Colonic mucosa (tissue), 4 donors: ENCODE data around the gene APOL1. TPM values are rescaled to one million over a fixed set of nuclear protein-coding genes. Genes with fewer than 3 reads are reported as not detected.
A peak's percentile ranks its signal among the peaks of the same experiment; 100 is the strongest.

Source experiments
- DNase-seq: peaks from one replicate; pipeline ENCODE4 v3.0.0-alpha.2; 2020
- H3K27ac ChIP-seq: fragments of 200-600 bp; one replicate; pipeline ENCODE4 v1.8.0; 2021
- H3K27me3 ChIP-seq: fragments of 200-600 bp; one replicate; pipeline ENCODE4 v1.8.0; 2021
- H3K36me3 ChIP-seq: fragments of 200-600 bp; one replicate; pipeline ENCODE4 v1.8.0; 2021
- H3K4me1 ChIP-seq: fragments of 200-600 bp; one replicate; pipeline ENCODE4 v1.8.0; 2021; ENCODE audit warnings: mild to moderate bottlenecking
- H3K4me3 ChIP-seq: fragments of 200-600 bp; one replicate; pipeline ENCODE4 v1.8.0; 2021
- H3K9ac ChIP-seq, 2 donors: one replicate each; pipeline ENCODE4 v1.7.0; 2013; ENCODE audit warnings: control low read depth in 2 of 2, low read depth in 2 of 2, low read length in 2 of 2
- H3K9me3 ChIP-seq: fragments of 200-600 bp; one replicate; pipeline ENCODE4 v1.8.0; 2021
- intact Hi-C: fragments of 100-400 bp; cut with DNase I; formaldehyde crosslinking; loops from one replicate; pipeline ENCODE4 v1.14.1; 2022
- total RNA-seq, 2 donors: library from RNA; stranded (reverse); fragmentation: NEBNext Ultra II Directional in 1 of 2; extraction: Animal tissue kit (Norgen Biotek cat#: 25700) in 1 of 2; gene quantifications; one replicate each; pipeline ENCODE4 v1.2.1, GENCODE V29; 2021
- TF ChIP-seq, protein P1 (sequence below): fragments of 200-600 bp; IDR thresholded peaks from one replicate; pipeline ENCODE4 v1.8.0; 2022; ENCODE audit warnings: antibody characterized with exemption, mild to moderate bottlenecking
- donor health status: healthy.
- donor health status: DM: no; HTN: no; CAD: no.
- donor health status: DM: no; HTN: no; CAD: no.

Gene APOL1
- total RNA-seq, 2 donors from 2014 or later, result 14.7 to 34.6 TPM

DNA sequence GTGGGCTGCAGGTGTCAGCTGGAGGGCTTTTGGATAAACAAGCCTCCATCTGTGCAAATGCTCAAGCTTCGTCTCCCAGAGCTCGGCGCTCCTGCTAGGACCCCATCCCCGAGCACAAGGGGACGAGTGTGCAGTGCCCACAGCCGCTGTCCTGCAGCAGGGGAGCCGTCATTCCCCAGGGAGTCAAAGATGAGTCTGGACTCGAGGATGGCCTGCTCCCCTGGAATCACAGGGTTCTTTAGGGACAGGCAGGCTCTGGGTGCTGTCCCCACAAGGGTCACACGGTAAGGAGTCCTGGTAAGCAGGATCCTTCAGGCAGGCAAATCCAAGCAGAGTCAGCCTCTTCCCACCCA, 50.2 kb downstream of the APOL1 start:
- no peaks in the 10 kb centered on the region for H3K9me3 ChIP-seq
- intact Hi-C loops, result no loop called here

DNA sequence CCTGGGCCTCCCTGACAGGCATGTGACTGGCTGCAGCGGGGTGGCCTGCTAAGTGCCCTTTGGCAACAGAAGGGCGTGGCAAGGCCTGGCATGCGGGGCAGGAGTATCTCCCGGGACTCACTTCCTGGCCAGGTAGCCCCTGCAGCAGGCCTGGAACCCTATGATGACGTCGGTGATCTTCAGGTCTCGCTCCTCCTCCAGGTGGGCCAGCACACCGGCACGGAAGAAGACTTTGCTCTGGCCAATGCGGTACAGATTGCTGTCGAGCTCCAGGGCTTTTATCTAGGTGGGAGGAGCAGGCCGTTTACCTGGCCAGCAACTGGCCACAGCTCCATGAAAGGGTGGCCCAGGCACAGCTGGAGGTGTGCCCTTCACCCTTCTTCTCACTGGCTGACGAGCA, 50.9 kb downstream of the APOL1 start:
- H3K9ac ChIP-seq, result peak overlapping the region in 1 of 2 donors; percentile 28
- peak overlapping the region; percentile 4 for H3K27ac ChIP-seq
- H3K4me3 ChIP-seq, result no peak overlapping the region
- H3K27me3 ChIP-seq, result no peaks in the 10 kb centered on the region
- no peaks in the 10 kb centered on the region for H3K9me3 ChIP-seq
- DNase-seq, result peak; percentile 64
- peaks cover 83% of the 10 kb centered on the region for H3K36me3 ChIP-seq
- H3K4me1 ChIP-seq, result no peaks in the 10 kb centered on the region
- intact Hi-C loops, result loop anchor here (2.0 kb wide), 1 partner anchor 165 kb away; no protein-coding TSS in a partner anchor
- TF ChIP-seq, protein P1, sequence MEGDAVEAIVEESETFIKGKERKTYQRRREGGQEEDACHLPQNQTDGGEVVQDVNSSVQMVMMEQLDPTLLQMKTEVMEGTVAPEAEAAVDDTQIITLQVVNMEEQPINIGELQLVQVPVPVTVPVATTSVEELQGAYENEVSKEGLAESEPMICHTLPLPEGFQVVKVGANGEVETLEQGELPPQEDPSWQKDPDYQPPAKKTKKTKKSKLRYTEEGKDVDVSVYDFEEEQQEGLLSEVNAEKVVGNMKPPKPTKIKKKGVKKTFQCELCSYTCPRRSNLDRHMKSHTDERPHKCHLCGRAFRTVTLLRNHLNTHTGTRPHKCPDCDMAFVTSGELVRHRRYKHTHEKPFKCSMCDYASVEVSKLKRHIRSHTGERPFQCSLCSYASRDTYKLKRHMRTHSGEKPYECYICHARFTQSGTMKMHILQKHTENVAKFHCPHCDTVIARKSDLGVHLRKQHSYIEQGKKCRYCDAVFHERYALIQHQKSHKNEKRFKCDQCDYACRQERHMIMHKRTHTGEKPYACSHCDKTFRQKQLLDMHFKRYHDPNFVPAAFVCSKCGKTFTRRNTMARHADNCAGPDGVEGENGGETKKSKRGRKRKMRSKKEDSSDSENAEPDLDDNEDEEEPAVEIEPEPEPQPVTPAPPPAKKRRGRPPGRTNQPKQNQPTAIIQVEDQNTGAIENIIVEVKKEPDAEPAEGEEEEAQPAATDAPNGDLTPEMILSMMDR, result no peak

More for the DNA sequence above, 50.2 kb downstream of the APOL1 start:
- Histone ChIP-seq H3K4me1 (no peaks in the 10 kb centered on the region), H3K4me3 (no peak overlapping the region), H3K36me3 (peaks cover 82% of the 10 kb centered on the region), H3K9ac (no peak overlapping the region), H3K27me3 (no peaks in the 10 kb centered on the region), H3K27ac (peak overlapping the region; percentile 4)
- TF ChIP-seq, protein P1, result no peak
- no peak for DNase-seq

DNA sequence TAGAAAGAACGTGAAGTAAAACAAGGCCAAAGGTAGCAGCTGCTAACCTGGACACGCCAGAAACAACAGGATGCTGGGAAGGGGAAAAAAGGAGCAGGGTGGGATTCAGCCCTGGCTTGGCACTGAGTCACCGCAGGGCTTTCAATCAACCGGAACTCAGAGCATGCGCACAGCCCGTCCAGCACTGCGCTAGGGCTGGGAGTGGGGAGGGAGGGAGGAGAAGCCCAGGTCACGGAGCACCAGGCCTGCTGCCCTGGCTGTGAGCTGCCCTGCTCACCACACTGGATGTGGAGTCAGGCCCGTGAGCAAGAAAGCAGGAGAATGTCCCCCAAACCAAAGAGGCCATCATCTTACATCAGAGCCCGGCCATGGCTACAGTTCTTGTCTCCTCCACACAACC, 51.5 kb downstream of the APOL1 start:
- Histone ChIP-seq H3K27me3 (no peaks in the 10 kb centered on the region), H3K27ac (peak overlapping the region; percentile 4), H3K9me3 (no peaks in the 10 kb centered on the region), H3K4me3 (no peak overlapping the region), H3K36me3 (peaks cover 84% of the 10 kb centered on the region), H3K9ac (peak overlapping the region in 1 of 2 donors; percentile 28), H3K4me1 (no peaks in the 10 kb centered on the region)
- DNase-seq, result no peak
- TF ChIP-seq, protein P1, result no peak
- intact Hi-C loops, result loop anchor here (2.0 kb wide), 1 partner anchor 164 kb away; no protein-coding TSS in a partner anchor

DNA sequence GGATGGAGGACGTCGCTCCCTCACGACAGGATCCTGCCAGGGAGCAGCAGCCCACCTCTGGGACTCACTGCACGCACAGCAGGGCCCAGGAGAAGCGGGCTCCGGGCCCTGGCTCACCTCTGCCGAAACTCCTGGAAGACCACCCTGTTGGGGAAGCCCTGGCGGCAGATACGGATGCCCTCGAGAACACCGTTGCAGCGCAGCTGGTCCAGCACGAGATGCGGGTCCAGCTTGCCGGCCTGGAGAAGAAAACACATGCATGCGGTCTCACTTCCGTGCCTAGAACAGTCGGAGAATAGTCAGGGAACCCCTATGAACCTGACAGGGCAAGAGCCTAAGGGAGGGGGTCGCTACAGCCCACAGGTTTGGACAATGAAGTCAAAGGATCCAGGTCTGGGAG, 52.9 kb downstream of the APOL1 start:
- Histone ChIP-seq H3K9me3 (no peaks in the 10 kb centered on the region), H3K36me3 (peaks cover 77% of the 10 kb centered on the region), H3K4me1 (no peaks in the 10 kb centered on the region), H3K27me3 (no peaks in the 10 kb centered on the region), H3K4me3 (no peak overlapping the region), H3K27ac (no peak overlapping the region), H3K9ac (no peak overlapping the region)
- intact Hi-C loops, result loop anchor here (2.0 kb wide), 1 partner anchor 163 kb away; no protein-coding TSS in a partner anchor
- DNase-seq, result no peak
- TF ChIP-seq, protein P1, result no peak

DNA sequence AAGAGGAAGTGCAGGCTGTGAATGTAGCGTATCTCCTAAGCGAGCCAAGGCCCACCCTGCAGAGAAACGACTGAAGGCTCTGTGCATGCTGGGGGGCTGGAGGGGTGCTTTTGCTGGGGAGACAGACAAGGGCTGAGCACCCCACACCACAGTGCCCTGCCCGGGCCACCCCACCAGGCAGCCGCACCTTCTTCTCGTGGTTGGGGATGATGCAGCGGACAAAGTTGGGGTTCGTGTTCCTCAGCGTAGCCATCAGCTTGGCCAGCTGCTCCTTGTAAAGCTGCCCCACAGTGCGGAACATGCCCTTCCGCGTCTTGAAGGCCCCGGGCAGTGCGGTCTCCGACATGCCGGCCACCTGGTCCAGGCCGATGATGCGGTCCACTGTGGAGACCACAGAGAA, 53.3 kb downstream of the APOL1 start:
- no peak for DNase-seq
- H3K27ac ChIP-seq, result no peak overlapping the region
- intact Hi-C loops, result no loop called here

More for the DNA sequence above, 53.3 kb downstream of the APOL1 start:
- TF ChIP-seq, protein P1, result no peak
- Histone ChIP-seq H3K9me3 (no peaks in the 10 kb centered on the region), H3K4me3 (no peak overlapping the region), H3K27me3 (no peaks in the 10 kb centered on the region), H3K9ac (no peak overlapping the region), H3K36me3 (peaks cover 77% of the 10 kb centered on the region), H3K4me1 (no peaks in the 10 kb centered on the region)
